ENCODE results near the gene TRIP4. TPM values are rescaled to one million over a fixed set of nuclear protein-coding genes. Genes with fewer than 3 reads are reported as not detected.

The TRIP4 gene
- total RNA-seq, 1 donor from 2014 or later: 22.6 TPM

GRCh38 chr15:64443016-64443415, 55.4 kb downstream of the TRIP4 start:
- Mint-ChIP-seq H3K4me1 (peaks cover 43% of the 10 kb centered on the region), H3K27me3 (ENCODE audit: low read depth) (no peaks in the 10 kb centered on the region), H3K9me3 (no peaks in the 10 kb centered on the region), H3K27ac (peak overlapping the region; percentile 94), H3K4me3 (peak overlapping the region; percentile 0), H3K36me3 (peaks cover 5% of the 10 kb centered on the region)
- DNase-seq (ENCODE audit: low spot score in 2 of 2, unreplicated experiment in 2 of 2): no peak
- TF ChIP-seq CTCF (IDR thresholded peaks at IDR 0.05; ENCODE audit: unreplicated experiment): no peak

- DNase-seq (ENCODE audit: low spot score in 2 of 2, unreplicated experiment in 2 of 2): no peak
- H3K9me3 Mint-ChIP-seq: no peaks in the 10 kb centered on the region
- peaks cover 10% of the 10 kb centered on the region for H3K36me3 Mint-ChIP-seq
- no peak for TF ChIP-seq CTCF (IDR thresholded peaks at IDR 0.05; ENCODE audit: unreplicated experiment)
- H3K4me1 Mint-ChIP-seq: peaks cover 43% of the 10 kb centered on the region
- peak overlapping the region; percentile 40 for H3K4me3 Mint-ChIP-seq
- H3K27me3 Mint-ChIP-seq (ENCODE audit: low read depth): no peaks in the 10 kb centered on the region
- peak overlapping the region; percentile 94 for H3K27ac Mint-ChIP-seq
These were observed 56.3 kb downstream of the TRIP4 start for GRCh38 chr15:64443747-64444621.

GRCh38 chr15:64444836-64445235, 57.2 kb downstream of the TRIP4 start:
- no peak for DNase-seq (ENCODE audit: low spot score in 2 of 2, unreplicated experiment in 2 of 2)
- Mint-ChIP-seq H3K4me1 (peaks cover 43% of the 10 kb centered on the region), H3K27ac (peak overlapping the region; percentile 94), H3K4me3 (peak overlapping the region; percentile 40), H3K27me3 (ENCODE audit: low read depth) (no peaks in the 10 kb centered on the region), H3K36me3 (peaks cover 10% of the 10 kb centered on the region), H3K9me3 (no peaks in the 10 kb centered on the region)
- no peak for TF ChIP-seq CTCF (IDR thresholded peaks at IDR 0.05; ENCODE audit: unreplicated experiment)

- no peaks in the 10 kb centered on the region for H3K27me3 Mint-ChIP-seq (ENCODE audit: low read depth)
- DNase-seq (ENCODE audit: low spot score in 2 of 2, unreplicated experiment in 2 of 2): no peak
- H3K4me1 Mint-ChIP-seq: peaks cover 37% of the 10 kb centered on the region
- no peak overlapping the region for H3K4me3 Mint-ChIP-seq
- peaks cover 10% of the 10 kb centered on the region for H3K36me3 Mint-ChIP-seq
- no peaks in the 10 kb centered on the region for H3K9me3 Mint-ChIP-seq
- H3K27ac Mint-ChIP-seq: peak overlapping the region; percentile 8
- TF ChIP-seq CTCF (IDR thresholded peaks at IDR 0.05; ENCODE audit: unreplicated experiment): no peak
These were observed 60.1 kb downstream of the TRIP4 start for GRCh38 chr15:64447536-64448315.

GRCh38 chr15:64452988-64453688, 65.5 kb downstream of the TRIP4 start:
- no peaks in the 10 kb centered on the region for H3K27me3 Mint-ChIP-seq (ENCODE audit: low read depth)
- H3K9me3 Mint-ChIP-seq: no peaks in the 10 kb centered on the region
- TF ChIP-seq CTCF (IDR thresholded peaks at IDR 0.05; ENCODE audit: unreplicated experiment): no peak
- no peak for DNase-seq (ENCODE audit: low spot score in 2 of 2, unreplicated experiment in 2 of 2)
- peaks cover 4% of the 10 kb centered on the region for H3K36me3 Mint-ChIP-seq
- H3K4me3 Mint-ChIP-seq: no peak overlapping the region
- peaks cover 58% of the 10 kb centered on the region for H3K4me1 Mint-ChIP-seq
- H3K27ac Mint-ChIP-seq: peak overlapping the region; percentile 5
